ENCODE data around the gene TTC21B. TPM values are rescaled to one million over a fixed set of nuclear protein-coding genes. Genes with fewer than 3 reads are reported as not detected.

The TTC21B gene
- total RNA-seq, 1 experiment from 2014 or later, result 14.7 TPM

GRCh38 chr2:165895974-165896373 lies 57.6 kb downstream of the TTC21B start:
- Mint-ChIP-seq H3K36me3 (ENCODE audit: insufficient read depth, unreplicated experiment) (peaks cover 6% of the 10 kb centered on the region), H3K27ac (ENCODE audit: unreplicated experiment) (no peak overlapping the region), H3K9me3 (ENCODE audit: low read depth, unreplicated experiment) (no peaks in the 10 kb centered on the region), H3K4me3 (ENCODE audit: low read depth, unreplicated experiment) (no peak overlapping the region), H3K27me3 (ENCODE audit: unreplicated experiment) (no peaks in the 10 kb centered on the region), H3K4me1 (ENCODE audit: low read depth, unreplicated experiment) (no peaks in the 10 kb centered on the region)
- CTCF ChIA-PET, result no interaction called here
- DNase-seq, result no peak
- intact Hi-C loops (cut with micrococcal nuclease; ENCODE audit: unreplicated experiment), result no loop called here
- TF ChIP-seq CTCF (IDR thresholded peaks at IDR 0.05; ENCODE audit: unreplicated experiment), result no peak
- BruUV-seq (replicated peaks), result no TSS peak

GRCh38 chr2:165893556-165893955 lies 60.0 kb downstream of the TTC21B start:
- no peaks in the 10 kb centered on the region for H3K4me1 Mint-ChIP-seq (ENCODE audit: low read depth, unreplicated experiment)
- DNase-seq, result no peak
- H3K4me3 Mint-ChIP-seq (ENCODE audit: low read depth, unreplicated experiment), result no peak overlapping the region
- H3K27me3 Mint-ChIP-seq (ENCODE audit: unreplicated experiment), result no peaks in the 10 kb centered on the region
- intact Hi-C loops (cut with micrococcal nuclease; ENCODE audit: unreplicated experiment), result no loop called here
- H3K27ac Mint-ChIP-seq (ENCODE audit: unreplicated experiment), result no peak overlapping the region
- TF ChIP-seq CTCF (IDR thresholded peaks at IDR 0.05; ENCODE audit: unreplicated experiment), result no peak
- no peaks in the 10 kb centered on the region for H3K9me3 Mint-ChIP-seq (ENCODE audit: low read depth, unreplicated experiment)
- CTCF ChIA-PET, result interaction anchor here (0.6 kb wide), 1 partner anchor 99 kb away, joined by 3 read pairs; no protein-coding TSS in a partner anchor
- no TSS peak for BruUV-seq (replicated peaks)
- H3K36me3 Mint-ChIP-seq (ENCODE audit: insufficient read depth, unreplicated experiment), result peaks cover 6% of the 10 kb centered on the region

GRCh38 chr2:165892526-165892925 lies 61.0 kb downstream of the TTC21B start:
- intact Hi-C loops (cut with micrococcal nuclease; ENCODE audit: unreplicated experiment), result no loop called here
- Mint-ChIP-seq H3K27ac (ENCODE audit: unreplicated experiment) (no peak overlapping the region), H3K27me3 (ENCODE audit: unreplicated experiment) (no peaks in the 10 kb centered on the region), H3K4me3 (ENCODE audit: low read depth, unreplicated experiment) (no peak overlapping the region), H3K4me1 (ENCODE audit: low read depth, unreplicated experiment) (no peaks in the 10 kb centered on the region), H3K9me3 (ENCODE audit: low read depth, unreplicated experiment) (no peaks in the 10 kb centered on the region), H3K36me3 (ENCODE audit: insufficient read depth, unreplicated experiment) (no peaks in the 10 kb centered on the region)
- DNase-seq, result no peak
- no peak for TF ChIP-seq CTCF (IDR thresholded peaks at IDR 0.05; ENCODE audit: unreplicated experiment)
- BruUV-seq (replicated peaks), result no TSS peak
- CTCF ChIA-PET, result interaction anchor here (0.6 kb wide), 1 partner anchor 61 kb away, joined by 3 read pairs; the partner anchor contains the start of gene TTC21B

GRCh38 chr2:165891943-165892342 lies 61.6 kb downstream of the TTC21B start:
- no peak for DNase-seq
- Mint-ChIP-seq H3K9me3 (ENCODE audit: low read depth, unreplicated experiment) (no peaks in the 10 kb centered on the region), H3K4me1 (ENCODE audit: low read depth, unreplicated experiment) (no peaks in the 10 kb centered on the region), H3K4me3 (ENCODE audit: low read depth, unreplicated experiment) (no peak overlapping the region), H3K27ac (ENCODE audit: unreplicated experiment) (no peak overlapping the region), H3K36me3 (ENCODE audit: insufficient read depth, unreplicated experiment) (no peaks in the 10 kb centered on the region), H3K27me3 (ENCODE audit: unreplicated experiment) (no peaks in the 10 kb centered on the region)
- CTCF ChIA-PET, result interaction anchor here (0.6 kb wide), 1 partner anchor 62 kb away, joined by 3 read pairs; the partner anchor contains the start of gene TTC21B
- BruUV-seq (replicated peaks), result no TSS peak
- intact Hi-C loops (cut with micrococcal nuclease; ENCODE audit: unreplicated experiment), result no loop called here
- TF ChIP-seq CTCF (IDR thresholded peaks at IDR 0.05; ENCODE audit: unreplicated experiment), result no peak

Data from Calu3 (cell line).